Stomach smooth muscle (tissue), 2 donors: ENCODE results near the gene HAO1.

ENCODE experiments used
- H3K27ac ChIP-seq: one replicate; pipeline ENCODE4 v1.7.0; 2013; ENCODE audit warnings: mild to moderate bottlenecking, low read length, inconsistent platforms
- H3K27me3 ChIP-seq, 2 donors: one replicate each; pipeline ENCODE4 v1.7.0; 2013; ENCODE audit warnings: low read length in 2 of 2; ENCODE audit not compliant: insufficient read depth in 2 of 2, control insufficient read depth in 1 of 2
- H3K36me3 ChIP-seq, 2 donors: one replicate each; pipeline ENCODE4 v1.7.0; 2013; ENCODE audit warnings: low read length in 2 of 2; ENCODE audit not compliant: control insufficient read depth in 2 of 2, insufficient read depth in 2 of 2
- H3K4me1 ChIP-seq: one replicate; pipeline ENCODE4 v1.7.0; 2013; ENCODE audit warnings: low read length; ENCODE audit not compliant: control insufficient read depth, insufficient read depth
- H3K4me3 ChIP-seq, 2 donors: one replicate each; pipeline ENCODE4 v1.7.0; 2013; ENCODE audit warnings: low read length in 2 of 2
- H3K9ac ChIP-seq, 2 donors: one replicate each; pipeline ENCODE4 v1.7.0; 2013; ENCODE audit warnings: low read length in 2 of 2, mild to moderate bottlenecking in 1 of 2
- H3K9me3 ChIP-seq, 2 donors: one replicate each; pipeline ENCODE4 v1.7.0; 2013; ENCODE audit warnings: low read length in 2 of 2; ENCODE audit not compliant: control insufficient read depth in 2 of 2
- donor health status: healthy.
- donor health status: Pancreatic carcinoma.

Gene HAO1

GRCh38 chr20:7940341-7940740, at the start of gene HAO1:
HAO1 (minus strand) TSS chr20:7940458; CDS start chr20:7940422, 36 bp downstream.
- Histone ChIP-seq H3K4me3 (no peak within 1 kb of the TSS), H3K27me3 (no peaks in the 10 kb centered on the region), H3K9ac (no peak within 1 kb of the TSS), H3K27ac (no peak within 1 kb of the TSS), H3K9me3 (no peaks in the 10 kb centered on the region), H3K4me1 (no peaks in the 10 kb centered on the region), H3K36me3 (no peaks in the 10 kb centered on the region)

DNA sequence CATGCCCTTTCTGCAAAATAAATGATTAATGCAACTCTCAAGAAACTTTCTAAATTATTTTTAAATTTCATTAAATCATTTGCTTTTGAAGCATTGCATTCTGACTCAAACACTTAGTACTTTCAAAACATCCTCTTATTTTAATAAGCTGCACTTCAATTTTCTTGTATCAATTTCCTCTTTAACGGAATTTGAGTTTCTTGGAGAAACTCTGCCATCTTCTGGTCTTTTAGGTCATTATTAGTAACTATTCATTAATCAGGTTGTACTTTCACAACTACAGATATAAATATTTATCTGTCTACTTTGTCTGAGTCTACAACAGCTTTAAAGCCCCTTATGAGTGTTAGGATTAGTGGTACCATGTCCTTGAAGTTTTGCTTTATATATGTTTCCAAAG, 49.1 kb upstream of the HAO1 start:
- H3K9ac ChIP-seq, result no peak overlapping the region
- H3K36me3 ChIP-seq, result peaks cover 17 to 30% of the 10 kb centered on the region in 2 donors
- H3K4me1 ChIP-seq, result no peaks in the 10 kb centered on the region
- H3K27me3 ChIP-seq, result no peaks in the 10 kb centered on the region
- no peaks in the 10 kb centered on the region for H3K9me3 ChIP-seq
- H3K4me3 ChIP-seq, result no peak overlapping the region
- no peak overlapping the region for H3K27ac ChIP-seq

DNA sequence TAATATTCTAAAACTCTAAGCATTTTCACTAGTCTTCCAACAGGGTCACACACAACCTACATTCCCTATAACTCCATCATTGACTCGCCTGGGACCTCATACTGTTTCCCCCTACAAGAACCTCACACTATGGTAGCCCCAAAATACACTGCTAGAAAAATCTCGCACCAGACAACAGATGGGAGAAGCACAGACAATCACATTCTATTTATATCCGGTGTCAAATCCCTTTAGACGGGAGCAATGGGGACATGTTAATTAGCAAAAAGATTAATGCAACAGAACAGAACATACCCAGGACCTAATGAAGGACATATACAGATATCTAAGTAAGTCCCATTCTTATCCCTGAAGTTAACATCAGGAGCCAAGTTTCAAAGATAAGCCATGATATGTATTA, 45.7 kb upstream of the HAO1 start:
- Histone ChIP-seq H3K27me3 (no peaks in the 10 kb centered on the region), H3K9me3 (no peaks in the 10 kb centered on the region), H3K9ac (no peak overlapping the region), H3K36me3 (peaks cover 21 to 34% of the 10 kb centered on the region in 2 donors), H3K27ac (no peak overlapping the region), H3K4me3 (no peak overlapping the region), H3K4me1 (no peaks in the 10 kb centered on the region)

- Histone ChIP-seq H3K4me3 (no peak overlapping the region), H3K9me3 (no peaks in the 10 kb centered on the region), H3K27ac (no peak overlapping the region), H3K36me3 (peaks cover 27 to 34% of the 10 kb centered on the region in 2 donors), H3K4me1 (no peaks in the 10 kb centered on the region), H3K27me3 (no peaks in the 10 kb centered on the region), H3K9ac (no peak overlapping the region)
These were observed 43.9 kb upstream of the HAO1 start for GRCh38 chr20:7984192-7984591.

GRCh38 chr20:7981374-7981773, 41.1 kb upstream of the HAO1 start:
- H3K4me1 ChIP-seq, result no peaks in the 10 kb centered on the region
- no peak overlapping the region for H3K27ac ChIP-seq
- H3K27me3 ChIP-seq, result no peaks in the 10 kb centered on the region
- peaks cover 27% of the 10 kb centered on the region in 2 donors for H3K36me3 ChIP-seq
- H3K4me3 ChIP-seq, result no peak overlapping the region
- no peaks in the 10 kb centered on the region for H3K9me3 ChIP-seq
- no peak overlapping the region for H3K9ac ChIP-seq

DNA sequence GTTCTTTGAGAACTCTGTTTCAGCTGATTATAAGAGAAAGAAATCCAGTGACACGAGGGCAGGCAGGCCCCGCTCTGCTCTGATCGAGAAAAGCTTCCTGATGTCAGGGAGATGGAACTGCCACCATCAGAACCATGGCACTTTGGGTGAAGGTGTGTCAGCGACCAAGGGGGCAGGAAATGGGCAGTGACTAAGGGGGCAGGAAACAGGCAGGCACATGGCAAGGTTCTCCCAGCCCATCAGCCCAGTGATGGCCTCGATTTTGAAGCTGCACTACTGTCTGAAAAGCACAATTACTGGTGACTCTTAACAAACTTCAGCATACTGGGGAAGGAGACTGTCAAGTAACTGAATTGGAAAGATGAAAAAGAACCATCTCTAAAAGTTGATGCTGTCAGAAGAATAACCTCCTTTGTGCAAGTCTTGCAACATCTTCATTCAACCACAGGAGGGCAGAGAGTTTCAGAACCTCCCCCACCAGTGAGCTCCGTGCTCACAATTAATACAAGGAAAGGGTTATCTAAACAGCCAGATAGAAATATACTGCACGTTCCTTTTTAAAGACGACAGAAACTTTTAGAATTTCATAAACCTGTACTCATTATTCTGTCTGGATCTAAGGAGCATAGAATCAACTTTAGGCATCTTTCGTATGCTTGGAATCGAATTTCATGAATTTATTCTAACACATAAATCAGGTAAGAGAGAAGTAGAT, 40.2 kb upstream of the HAO1 start:
- H3K4me3 ChIP-seq, result no peak overlapping the region
- H3K9ac ChIP-seq, result no peak overlapping the region
- H3K27ac ChIP-seq, result no peak overlapping the region
- H3K9me3 ChIP-seq, result no peaks in the 10 kb centered on the region
- H3K4me1 ChIP-seq, result no peaks in the 10 kb centered on the region
- H3K36me3 ChIP-seq, result peaks cover 22 to 25% of the 10 kb centered on the region in 2 donors
- no peaks in the 10 kb centered on the region for H3K27me3 ChIP-seq

DNA sequence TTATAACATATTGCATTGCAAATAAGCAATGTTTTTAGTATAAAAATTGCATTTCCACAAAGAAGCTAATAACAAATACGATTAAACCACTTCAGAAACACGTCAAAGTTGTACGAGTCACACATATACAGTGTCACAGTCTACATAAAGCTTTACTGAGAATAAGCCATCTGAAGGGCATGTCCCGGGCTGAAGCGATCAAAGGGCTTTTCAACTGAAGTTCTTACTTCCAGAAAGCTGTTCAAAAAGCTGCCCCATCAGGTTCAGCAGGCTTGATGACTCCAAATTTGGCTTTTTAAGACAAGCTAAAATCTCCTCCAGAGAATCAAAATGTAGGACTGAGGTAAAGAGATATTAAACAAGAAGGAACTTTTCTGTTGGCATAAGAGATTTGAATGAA, 37.5 kb upstream of the HAO1 start:
- Histone ChIP-seq H3K4me3 (no peak overlapping the region), H3K9me3 (no peaks in the 10 kb centered on the region), H3K9ac (no peak overlapping the region), H3K27ac (no peak overlapping the region), H3K27me3 (no peaks in the 10 kb centered on the region), H3K36me3 (peaks cover 15 to 20% of the 10 kb centered on the region in 2 donors), H3K4me1 (no peaks in the 10 kb centered on the region)

DNA sequence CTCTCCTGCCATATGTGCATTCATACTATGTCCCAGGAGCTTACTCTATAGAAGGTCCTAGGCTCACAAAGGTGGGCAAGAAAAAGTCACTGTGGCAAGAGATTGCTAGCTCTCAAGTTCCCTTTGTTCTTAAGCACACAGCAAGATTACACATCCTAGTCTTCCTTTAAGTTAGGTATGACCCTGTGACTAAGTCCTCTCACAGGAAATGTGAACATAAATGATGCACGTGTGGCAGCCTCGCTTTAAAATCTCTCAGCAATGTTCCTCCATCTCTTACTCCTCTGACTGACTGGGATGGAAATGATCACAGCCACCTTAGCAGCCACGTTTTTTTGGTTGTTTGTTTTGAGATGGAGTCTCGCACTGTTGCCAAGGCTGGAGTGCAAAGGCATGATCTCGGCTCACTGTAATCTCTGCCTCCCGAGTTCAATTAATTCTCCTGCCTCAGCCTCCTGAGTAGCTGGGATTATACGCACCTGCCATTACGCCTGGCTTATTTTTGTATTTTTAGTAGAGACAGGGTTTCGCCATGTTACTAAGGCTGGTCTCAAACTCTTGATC, 35.7 kb upstream of the HAO1 start:
- Histone ChIP-seq H3K4me3 (no peak overlapping the region), H3K9ac (no peak overlapping the region), H3K9me3 (no peaks in the 10 kb centered on the region), H3K27me3 (no peaks in the 10 kb centered on the region), H3K36me3 (peaks cover 0 to 6% of the 10 kb centered on the region in 2 donors), H3K27ac (no peak overlapping the region), H3K4me1 (no peaks in the 10 kb centered on the region)

DNA sequence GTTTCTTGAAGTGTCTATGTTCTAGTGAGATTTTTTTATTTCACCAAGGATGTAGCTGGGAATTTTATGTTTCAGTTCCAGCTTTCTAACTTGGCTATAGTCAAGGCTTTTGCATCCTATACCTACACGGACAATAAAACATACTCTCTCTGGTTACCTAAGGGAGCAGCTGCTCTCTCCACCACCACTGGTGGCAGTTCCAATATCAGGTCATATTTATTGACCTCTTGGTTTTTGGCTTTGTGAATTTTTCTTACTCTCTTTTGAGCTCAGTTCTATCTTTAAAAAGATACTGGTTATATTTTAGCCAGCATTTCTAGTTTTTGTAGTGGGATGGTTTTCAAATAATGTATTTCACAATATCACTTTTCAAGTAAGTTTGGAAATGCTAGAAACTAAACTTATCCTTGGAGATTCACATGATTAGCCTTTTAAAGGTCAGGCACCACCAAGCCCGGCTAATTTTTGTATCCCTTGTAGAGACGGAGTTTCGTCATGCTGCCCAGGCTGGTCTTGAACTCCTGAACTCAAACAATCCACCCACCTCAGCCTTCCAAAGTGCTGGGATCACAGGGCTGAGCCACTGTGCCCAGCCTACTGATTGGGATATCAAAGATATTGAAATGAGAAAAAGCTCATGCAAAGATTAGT, 34.7 kb upstream of the HAO1 start:
- no peaks in the 10 kb centered on the region for H3K9me3 ChIP-seq
- H3K27me3 ChIP-seq, result no peaks in the 10 kb centered on the region
- H3K4me3 ChIP-seq, result no peak overlapping the region
- H3K27ac ChIP-seq, result no peak overlapping the region
- no peaks in the 10 kb centered on the region for H3K36me3 ChIP-seq
- H3K4me1 ChIP-seq, result no peaks in the 10 kb centered on the region
- H3K9ac ChIP-seq, result no peak overlapping the region

- Histone ChIP-seq H3K9ac (no peak overlapping the region), H3K4me3 (no peak overlapping the region), H3K36me3 (no peaks in the 10 kb centered on the region), H3K4me1 (no peaks in the 10 kb centered on the region), H3K27ac (no peak overlapping the region), H3K27me3 (no peaks in the 10 kb centered on the region), H3K9me3 (no peaks in the 10 kb centered on the region)
These were observed 31.4 kb upstream of the HAO1 start for GRCh38 chr20:7971536-7972280.
